Neuronal stem cell (in vitro differentiated cells): ENCODE measurements around the gene MEGF11.
A peak's percentile ranks its signal among the peaks of the same experiment; 100 is the strongest.

Experiments used
- DNase-seq: peaks from one replicate; pipeline ENCODE4 v3.0.0-alpha.2; 2013; ENCODE audit warnings: low spot score
- H2AFZ ChIP-seq: one replicate; pipeline ENCODE4 v1.6.1; 2013; ENCODE audit warnings: mild to moderate bottlenecking, low read length, inconsistent platforms
- H2AK5ac ChIP-seq: 2 replicates; pipeline ENCODE4 v1.6.1; 2013; ENCODE audit warnings: low read depth, mild to moderate bottlenecking, inconsistent platforms, low read length, moderate library complexity, mixed read lengths
- H2BK120ac ChIP-seq: 2 replicates; pipeline ENCODE4 v1.6.1; 2013; ENCODE audit warnings: low read depth, mild to moderate bottlenecking, inconsistent platforms, low read length, moderate library complexity, mixed read lengths
- H2BK12ac ChIP-seq: one replicate; pipeline ENCODE4 v1.6.1; 2013; ENCODE audit warnings: low read length, inconsistent platforms
- H2BK15ac ChIP-seq: 2 replicates; pipeline ENCODE4 v1.6.1; 2013; ENCODE audit warnings: mild to moderate bottlenecking, low read length, inconsistent platforms, mixed read lengths
- H2BK5ac ChIP-seq: one replicate; pipeline ENCODE4 v1.6.1; 2013; ENCODE audit warnings: inconsistent platforms, mild to moderate bottlenecking, low read length, moderate library complexity
- H3K14ac ChIP-seq: one replicate; pipeline ENCODE4 v1.6.1; 2013; ENCODE audit warnings: low read length, inconsistent platforms
- H3K18ac ChIP-seq: 2 replicates; pipeline ENCODE4 v1.6.1; 2013; ENCODE audit warnings: low read length, inconsistent platforms
- H3K23ac ChIP-seq: 2 replicates; pipeline ENCODE4 v1.6.1; 2013; ENCODE audit warnings: low read depth, mild to moderate bottlenecking, mixed read lengths, low read length, inconsistent platforms; ENCODE audit not compliant: poor library complexity
- H3K27ac ChIP-seq: replicated peaks from 3 replicates; pipeline ENCODE4 v1.5.1; 2013; ENCODE audit warnings: low read length, inconsistent platforms
- H3K27me3 ChIP-seq, 3 experiments: 2 replicates each; pipeline ENCODE4 v1.6.1; 2013; ENCODE audit warnings: low read length in 3 of 3, mild to moderate bottlenecking in 2 of 3, inconsistent platforms in 1 of 3, low read depth in 1 of 3, mixed read lengths in 1 of 3, moderate library complexity in 1 of 3; ENCODE audit not compliant: control insufficient read depth in 3 of 3, insufficient read depth in 3 of 3
- H3K36me3 ChIP-seq, 2 donors: replicated peaks in 1 of 2; 2 replicates each; pipeline ENCODE4 v1.6.1; 2013; ENCODE audit warnings: low read length in 2 of 2; ENCODE audit not compliant: control insufficient read depth in 2 of 2, insufficient read depth in 2 of 2
- H3K4ac ChIP-seq: 2 replicates; pipeline ENCODE4 v1.6.1; 2013; ENCODE audit warnings: inconsistent platforms, mild to moderate bottlenecking, low read length, moderate library complexity
- H3K4me1 ChIP-seq, 2 donors: 1 replicate in 1 of 2; 2 replicates in 1 of 2; pipeline ENCODE4 v1.6.1; 2013; ENCODE audit warnings: low read length in 2 of 2, low read depth in 1 of 2; ENCODE audit not compliant: control insufficient read depth in 2 of 2, insufficient read depth in 1 of 2
- H3K4me2 ChIP-seq: one replicate; pipeline ENCODE4 v1.6.1; 2013; ENCODE audit warnings: mild to moderate bottlenecking, low read length, inconsistent platforms; ENCODE audit not compliant: insufficient read depth, poor library complexity, severe bottlenecking
- H3K4me3 ChIP-seq, 2 donors: 2 replicates each; pipeline ENCODE4 v1.5.1; 2013; ENCODE audit warnings: low read length in 2 of 2, mild to moderate bottlenecking in 2 of 2, inconsistent platforms in 1 of 2, moderate library complexity in 1 of 2
- H3K79me1 ChIP-seq: one replicate; pipeline ENCODE4 v1.6.1; 2013; ENCODE audit warnings: low read depth, mild to moderate bottlenecking, inconsistent platforms, low read length, moderate library complexity
- H3K9ac ChIP-seq: one replicate; pipeline ENCODE4 v1.6.1; 2013; ENCODE audit warnings: mild to moderate bottlenecking, low read depth, low read length, inconsistent platforms; ENCODE audit not compliant: poor library complexity
- H3K9me3 ChIP-seq, 2 donors: replicated peaks in 1 of 2; 2 replicates each; pipeline versions ENCODE3 to v1.6.1; 2013; ENCODE audit warnings: low read length in 2 of 2, mild to moderate bottlenecking in 2 of 2, inconsistent platforms in 1 of 2, low read depth in 1 of 2, mixed read lengths in 1 of 2, moderate library complexity in 1 of 2; ENCODE audit not compliant: control insufficient read depth in 2 of 2, insufficient read depth in 1 of 2
- H4K8ac ChIP-seq: one replicate; pipeline ENCODE4 v1.6.1; 2013; ENCODE audit warnings: low read depth, mild to moderate bottlenecking, inconsistent platforms, low read length, moderate library complexity
- H4K91ac ChIP-seq: one replicate; pipeline ENCODE4 v1.6.1; 2013; ENCODE audit warnings: low read length, low read depth, mild to moderate bottlenecking, inconsistent platforms; ENCODE audit not compliant: poor library complexity
- WGBS, 2 donors: extraction: QIAGEN DNeasy Blood & Tissue Kit; methylation state at CpG; one replicate each; pipeline ENCODE4 v1.1.7; 2013; ENCODE audit warnings: missing lambda C conversion rate in 2 of 2, mixed read lengths in 1 of 2; ENCODE audit not compliant: insufficient read length in 2 of 2, insufficient replicate concordance in 1 of 2; ENCODE audit errors: extremely low coverage in 2 of 2; 5-methylcytosine and 5-hydroxymethylcytosine counted together

MEGF11 gene

GRCh38 chr15:65917407-65917756, 336.2 kb downstream of the MEGF11 start:
- DNase-seq: no peak
- Histone ChIP-seq H3K14ac (no peak overlapping the region), H2BK15ac (no peak overlapping the region), H3K4me2 (no peak overlapping the region), H3K4me3 (no peak overlapping the region), H2BK12ac (no peak overlapping the region), H3K4me1 (peaks cover 7 to 8% of the 10 kb centered on the region in 2 donors), H3K79me1 (no peaks in the 10 kb centered on the region), H3K18ac (no peak overlapping the region), H2BK5ac (no peak overlapping the region), H2AK5ac (no peak overlapping the region), H2AFZ (no peak overlapping the region), H3K36me3 (no peaks in the 10 kb centered on the region), H4K8ac (no peak overlapping the region), H3K27me3 (no peaks in the 10 kb centered on the region), H3K23ac (no peak overlapping the region), H3K27ac (no peak overlapping the region), H4K91ac (no peak overlapping the region), H3K9me3 (no peaks in the 10 kb centered on the region), H2BK120ac (no peak overlapping the region), H3K9ac (no peak overlapping the region), H3K4ac (no peak overlapping the region)
- WGBS, 2 donors: no CpG with 5 or more reads among the region's 3 CpGs

DNA sequence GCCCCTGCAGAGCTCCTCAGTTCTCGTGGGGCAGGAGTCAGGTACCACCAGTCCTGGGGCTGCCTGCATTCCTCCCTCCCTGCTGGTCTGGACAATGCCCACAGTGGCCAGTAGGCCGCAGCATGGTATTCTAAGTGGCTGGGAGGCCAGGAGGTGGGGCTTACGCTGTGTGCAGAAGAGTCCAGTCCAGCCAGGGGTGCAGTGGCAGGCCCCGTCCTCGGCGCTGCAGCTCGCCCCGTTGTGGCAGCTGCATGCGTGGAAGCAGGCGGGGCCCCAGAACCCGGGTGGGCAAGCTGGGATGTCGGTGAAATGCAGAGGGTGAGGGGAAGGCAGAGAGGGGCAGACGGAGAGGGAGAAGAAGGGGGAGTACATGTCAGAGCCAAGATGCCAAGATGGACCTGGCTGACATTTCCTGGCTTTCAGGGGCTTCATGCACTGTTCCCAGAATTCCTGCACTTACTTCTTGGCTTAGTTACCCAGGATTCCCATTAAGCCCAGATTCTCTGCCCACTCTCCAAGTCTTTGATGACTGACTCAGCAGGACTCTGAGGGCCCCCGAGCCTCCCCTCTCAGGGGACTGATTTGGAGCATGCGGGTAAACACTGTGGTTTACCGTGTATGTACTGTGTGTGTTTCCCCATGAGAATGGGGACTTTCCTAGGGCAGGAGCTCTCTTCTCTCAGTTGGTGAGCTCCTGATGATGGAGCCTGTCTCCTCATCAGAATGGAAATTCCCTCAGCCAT, 336.7 kb downstream of the MEGF11 start:
- H2BK120ac ChIP-seq: no peak overlapping the region
- peak overlapping the region; percentile 50 for H2AFZ ChIP-seq
- no peak overlapping the region for H3K4ac ChIP-seq
- no peak overlapping the region for H4K91ac ChIP-seq
- DNase-seq: peak; percentile 74
- H3K9me3 ChIP-seq: no peaks in the 10 kb centered on the region
- H2BK15ac ChIP-seq: no peak overlapping the region
- no peak overlapping the region for H3K14ac ChIP-seq
- H3K18ac ChIP-seq: peak overlapping the region; percentile 34
- no peak overlapping the region for H2AK5ac ChIP-seq
- H3K36me3 ChIP-seq: peaks cover 0 to 3% of the 10 kb centered on the region in 2 donors
- H3K4me2 ChIP-seq: no peak overlapping the region
- no peak overlapping the region for H3K27ac ChIP-seq
- peak overlapping the region; percentile 35 for H3K9ac ChIP-seq
- H2BK12ac ChIP-seq: no peak overlapping the region
- H3K4me1 ChIP-seq: peaks cover 7 to 8% of the 10 kb centered on the region in 2 donors
- H3K23ac ChIP-seq: no peak overlapping the region
- H3K27me3 ChIP-seq: no peaks in the 10 kb centered on the region
- no peak overlapping the region for H2BK5ac ChIP-seq
- no peak overlapping the region for H3K4me3 ChIP-seq
- H4K8ac ChIP-seq: no peak overlapping the region
- no CpG with 5 or more reads among the region's 16 CpGs for WGBS, 2 donors
- H3K79me1 ChIP-seq: no peaks in the 10 kb centered on the region

GRCh38 chr15:65916041-65916663, 337.4 kb downstream of the MEGF11 start:
- Histone ChIP-seq H3K27me3 (no peaks in the 10 kb centered on the region), H2BK12ac (no peak overlapping the region), H3K9me3 (no peaks in the 10 kb centered on the region), H2BK120ac (no peak overlapping the region), H3K9ac (peak overlapping the region; percentile 35), H3K36me3 (peaks cover 1 to 3% of the 10 kb centered on the region in 2 donors), H3K79me1 (no peaks in the 10 kb centered on the region), H4K91ac (no peak overlapping the region), H2AK5ac (peak overlapping the region; percentile 60), H3K4me3 (no peak overlapping the region), H3K4ac (no peak overlapping the region), H2BK5ac (no peak overlapping the region), H3K14ac (no peak overlapping the region), H4K8ac (no peak overlapping the region), H3K27ac (no peak overlapping the region), H3K18ac (peak overlapping the region; percentile 34), H3K4me2 (no peak overlapping the region), H3K4me1 (peaks cover 7 to 8% of the 10 kb centered on the region in 2 donors), H2AFZ (no peak overlapping the region), H2BK15ac (no peak overlapping the region), H3K23ac (no peak overlapping the region)
- no peak for DNase-seq
- WGBS, 2 donors: no CpG with 5 or more reads among the region's 7 CpGs
